SU-DHL-6 (cell line): Measurements from ENCODE around the gene DLG3.

Experiments
- H2AFZ ChIP-seq: fragments of 200-600 bp; sonication (generic); 2 replicates; pipeline ENCODE4 v1.6.1; 2014; ENCODE audit warnings: low read depth, mild to moderate bottlenecking, moderate library complexity, mixed read lengths, antibody characterized with exemption, low read length; ENCODE audit not compliant: severe bottlenecking
- H3F3A ChIP-seq: fragments of 200-600 bp; shearing (Covaris generic); 2 replicates; pipeline ENCODE4 v1.6.0; 2016; ENCODE audit warnings: antibody characterized with exemption, mild to moderate bottlenecking; ENCODE audit not compliant: insufficient read depth
- H3K27ac ChIP-seq: fragments of 200-600 bp; sonication (generic); 2 replicates; pipeline ENCODE4 v1.5.1; 2016; ENCODE audit warnings: low read depth, mild to moderate bottlenecking, low read length, moderate library complexity, mixed read lengths
- H3K27me3 ChIP-seq: fragments of 200-600 bp; sonication (generic), shearing (Covaris generic); 2 replicates; pipeline ENCODE4 v1.6.0; 2014; ENCODE audit warnings: mild to moderate bottlenecking, low read length
- H3K36me3 ChIP-seq: fragments of 200-600 bp; sonication (generic); 2 replicates; pipeline ENCODE4 v1.6.1; 2014; ENCODE audit warnings: mild to moderate bottlenecking, low read length, mixed read lengths
- H3K4me2 ChIP-seq: fragments of 300-600, 200-600 bp; shearing (Covaris generic), sonication (generic); 2 replicates; pipeline ENCODE4 v1.6.0; 2014; ENCODE audit warnings: low read length, low read depth, mild to moderate bottlenecking; ENCODE audit not compliant: poor library complexity, severe bottlenecking
- H3K4me3 ChIP-seq: fragments of 200-600 bp; sonication (generic); 2 replicates; pipeline ENCODE4 v1.5.1; 2014; ENCODE audit warnings: antibody characterized with exemption, low read length, mild to moderate bottlenecking, mixed read lengths; ENCODE audit not compliant: insufficient read depth, poor library complexity, severe bottlenecking
- H3K79me2 ChIP-seq: fragments of 200-600 bp; sonication (generic); 2 replicates; pipeline ENCODE4 v1.6.1; 2014; ENCODE audit warnings: mild to moderate bottlenecking, low read length, moderate library complexity; ENCODE audit not compliant: insufficient read depth
- H3K9ac ChIP-seq: fragments of 200-600 bp; sonication (generic); 2 replicates; pipeline ENCODE4 v1.7.0; 2014; ENCODE audit warnings: mild to moderate bottlenecking, low read length
- H3K9me2 ChIP-seq: fragments of 200-600 bp; sonication (generic); replicated peaks from 2 replicates; pipeline ENCODE4 v1.6.1; 2014; ENCODE audit warnings: low read length; ENCODE audit not compliant: insufficient read depth
- H3K9me3 ChIP-seq: fragments of 200-600 bp; sonication (generic); 2 replicates; pipeline ENCODE4 v1.6.1; 2014; ENCODE audit warnings: low read length, mixed read lengths; ENCODE audit not compliant: insufficient read depth
- H4K20me1 ChIP-seq: fragments of 200-600 bp; sonication (generic); 2 replicates; pipeline ENCODE4 v1.6.1; 2014; ENCODE audit warnings: low read depth, mild to moderate bottlenecking, antibody characterized with exemption, low read length, moderate library complexity, mixed read lengths
- CTCF ChIP-seq: fragments of 200-600 bp; sonication (generic); IDR thresholded peaks from one replicate; pipeline ENCODE4 v1.5.1; 2017; ENCODE audit warnings: antibody characterized with exemption, mild to moderate bottlenecking, low read length, moderate library complexity; ENCODE audit not compliant: insufficient read depth, poor library complexity, severe bottlenecking
- EZH2phosphoT487 ChIP-seq: fragments of 200-600 bp; sonication (generic), shearing (Covaris generic); conservative IDR thresholded peaks from 2 replicates; pipeline ENCODE4 v1.6.1; 2018; ENCODE audit warnings: mild to moderate bottlenecking, antibody characterized with exemption, low read length, moderate library complexity, mixed read lengths

The DLG3 gene

GRCh38 chrX:70527053-70527452 is 82.4 kb downstream of the DLG3 start:
- Histone ChIP-seq H3K4me2 (no peak overlapping the region), H3K79me2 (no peaks in the 10 kb centered on the region), H3K9me3 (no peaks in the 10 kb centered on the region), H3K4me3 (no peak overlapping the region), H3K27ac (no peak overlapping the region), H2AFZ (no peak overlapping the region), H3K27me3 (no peaks in the 10 kb centered on the region), H3F3A (no peaks in the 10 kb centered on the region), H3K36me3 (no peaks in the 10 kb centered on the region), H4K20me1 (no peaks in the 10 kb centered on the region), H3K9me2 (no peaks in the 10 kb centered on the region), H3K9ac (no peak overlapping the region)
- TF ChIP-seq CTCF = no peak
- no peak for TF ChIP-seq EZH2phosphoT487

GRCh38 chrX:70527610-70528345 is 83.1 kb downstream of the DLG3 start:
- Histone ChIP-seq H3K9ac (no peak overlapping the region), H3K4me2 (no peak overlapping the region), H3K27me3 (no peaks in the 10 kb centered on the region), H3K36me3 (no peaks in the 10 kb centered on the region), H3K79me2 (no peaks in the 10 kb centered on the region), H3K27ac (no peak overlapping the region), H4K20me1 (no peaks in the 10 kb centered on the region), H3K4me3 (no peak overlapping the region), H3K9me2 (no peaks in the 10 kb centered on the region), H3F3A (no peaks in the 10 kb centered on the region), H2AFZ (no peak overlapping the region), H3K9me3 (no peaks in the 10 kb centered on the region)
- TF ChIP-seq EZH2phosphoT487 = no peak
- TF ChIP-seq CTCF = no peak

- Histone ChIP-seq H3K27me3 (no peaks in the 10 kb centered on the region), H2AFZ (no peak overlapping the region), H3K9ac (no peak overlapping the region), H3K9me2 (no peaks in the 10 kb centered on the region), H3K79me2 (no peaks in the 10 kb centered on the region), H3K9me3 (no peaks in the 10 kb centered on the region), H3K4me3 (no peak overlapping the region), H4K20me1 (no peaks in the 10 kb centered on the region), H3F3A (no peaks in the 10 kb centered on the region), H3K36me3 (no peaks in the 10 kb centered on the region), H3K27ac (no peak overlapping the region), H3K4me2 (no peak overlapping the region)
- TF ChIP-seq EZH2phosphoT487 (no peak), CTCF (no peak)
Observed at GRCh38 chrX:70535198-70535597, 90.6 kb downstream of the DLG3 start.
